Sigmoid colon (tissue), 4 donors: ENCODE results near the gene DNAJC3.

ENCODE experiments used
- CTCF ChIP-seq, 4 experiments: fragments of 450-650 bp in 3 of 4; fragments of 200-600 bp in 1 of 4; IDR thresholded peaks; one replicate each; pipeline ENCODE4 v1.5.1; 2016 to 2019; ENCODE audit warnings: antibody characterized with exemption in 4 of 4, mild to moderate bottlenecking in 3 of 4, moderate library complexity in 2 of 4
- EP300 ChIP-seq, 4 donors: sonication (generic); formaldehyde crosslinking; IDR thresholded peaks; one replicate each; pipeline ENCODE4 v1.6.1; 2017; ENCODE audit warnings: antibody characterized with exemption in 4 of 4
- POLR2A ChIP-seq, 2 donors: fragments of 450-650 bp; IDR thresholded peaks; one replicate each; pipeline ENCODE4 v1.6.1; 2016; ENCODE audit warnings: antibody characterized with exemption in 2 of 2, mild to moderate bottlenecking in 2 of 2, moderate library complexity in 2 of 2
- POLR2AphosphoS5 ChIP-seq, 4 donors: sonication (generic); formaldehyde crosslinking; IDR thresholded peaks; one replicate each; pipeline ENCODE4 v1.6.1; 2017; ENCODE audit warnings: antibody characterized with exemption in 4 of 4

- no peak for TF ChIP-seq CTCF (IDR thresholded peaks at IDR 0.05)
- TF ChIP-seq POLR2AphosphoS5 (IDR thresholded peaks at IDR 0.05), result no peak
- no peak for TF ChIP-seq EP300 (IDR thresholded peaks at IDR 0.05)
- TF ChIP-seq POLR2A (IDR thresholded peaks at IDR 0.05), result no peak
Measured at GRCh38 chr13:95643936-95644598, 32.9 kb upstream of the DNAJC3 start.
